GM12892 (cell line): ENCODE data around the gene TEX14.

Source experiments
- POLR2A ChIP-seq: IDR thresholded peaks from 2 replicates; pipeline ENCODE4 v1.6.1; 2011; ENCODE audit warnings: low read depth, low read length, control low read depth
- POLR2AphosphoS5 ChIP-seq: IDR thresholded peaks from 2 replicates; pipeline ENCODE4 v1.6.1; 2011; ENCODE audit warnings: low read depth, low read length, control low read depth

- TF ChIP-seq POLR2AphosphoS5 (no peak), POLR2A (no peak)
Measured at GRCh38 chr17:58693751-58694150, 1.9 kb upstream of the TEX14 start.
